Measurements from ENCODE around the gene RALGAPA2. TPM values are rescaled to one million over a fixed set of nuclear protein-coding genes. Genes with fewer than 3 reads are reported as not detected.

Gene RALGAPA2
- total RNA-seq, 4 donors from 2014 or later: 35.1 to 109 (median 59.6) TPM

- no peak for TF ChIP-seq CTCF (IDR thresholded peaks at IDR 0.05)
- DNase-seq (ENCODE audit: low spot score) (no peak), ATAC-seq (ENCODE audit: low FRiP score) (no peak)
Measured at GRCh38 chr20:20498076-20498861, 214.2 kb downstream of the RALGAPA2 start.

GRCh38 chr20:20497242-20497978 lies 215.0 kb downstream of the RALGAPA2 start:
- ATAC-seq (ENCODE audit: low FRiP score) (no peak), DNase-seq (ENCODE audit: low spot score) (no peak)
- TF ChIP-seq CTCF (IDR thresholded peaks at IDR 0.05): no peak

GRCh38 chr20:20495729-20496503 lies 216.5 kb downstream of the RALGAPA2 start:
- DNase-seq (ENCODE audit: low spot score): no peak
- no peak for ATAC-seq (ENCODE audit: low FRiP score)
- TF ChIP-seq CTCF (IDR thresholded peaks at IDR 0.05): no peak

GRCh38 chr20:20493701-20494100 lies 218.7 kb downstream of the RALGAPA2 start:
- no peak for TF ChIP-seq CTCF (IDR thresholded peaks at IDR 0.05)
- no peak for DNase-seq (ENCODE audit: low spot score)
- ATAC-seq (ENCODE audit: low FRiP score): no peak

GRCh38 chr20:20492521-20493332 lies 219.7 kb downstream of the RALGAPA2 start:
- ATAC-seq (ENCODE audit: low FRiP score): no peak

More at GRCh38 chr20:20492521-20493332, 219.7 kb downstream of the RALGAPA2 start:
- no peak for TF ChIP-seq CTCF (IDR thresholded peaks at IDR 0.05)
- no peak for DNase-seq (ENCODE audit: low spot score)
